Measurements from ENCODE around the gene PRKCH. TPM values are rescaled to one million over a fixed set of nuclear protein-coding genes. Genes with fewer than 3 reads are reported as not detected.

Gene PRKCH
- total RNA-seq, 1 donor from 2014 or later: 20.2 TPM

GRCh38 chr14:61573748-61574513 lies 252.6 kb downstream of the PRKCH start:
- no peak for DNase-seq (ENCODE audit: low spot score in 2 of 2)
- Histone ChIP-seq H3K4me1 (peaks cover 0 to 6% of the 10 kb centered on the region in 2 donors), H3K9me3 (no peaks in the 10 kb centered on the region), H3K27me3 (no peaks in the 10 kb centered on the region), H3K4me3 (no peak overlapping the region), H3K36me3 (no peaks in the 10 kb centered on the region), H3K27ac (peak overlapping the region in 1 of 2 donors; percentile 12)
- intact Hi-C loops (cut with DNase I): no loop called here
- TF ChIP-seq CTCF (IDR thresholded peaks at IDR 0.05): no peak

GRCh38 chr14:61574514-61574807 lies 253.1 kb downstream of the PRKCH start:
- no peak overlapping the region for H3K4me3 ChIP-seq
- no peak overlapping the region for H3K27ac ChIP-seq
- no peaks in the 10 kb centered on the region for H3K9me3 ChIP-seq
- intact Hi-C loops (cut with DNase I): no loop called here
- no peaks in the 10 kb centered on the region for H3K36me3 ChIP-seq
- no peak for TF ChIP-seq CTCF (IDR thresholded peaks at IDR 0.05)
- H3K4me1 ChIP-seq: peaks cover 0 to 2% of the 10 kb centered on the region in 2 donors
- no peaks in the 10 kb centered on the region for H3K27me3 ChIP-seq
- DNase-seq (ENCODE audit: low spot score in 2 of 2): no peak

- no peak for TF ChIP-seq CTCF (IDR thresholded peaks at IDR 0.05)
Observed at GRCh38 chr14:61575126-61575525, 253.7 kb downstream of the PRKCH start.

GRCh38 chr14:61575551-61576150 lies 254.3 kb downstream of the PRKCH start:
- no peak for DNase-seq (ENCODE audit: low spot score in 2 of 2)
- no peak for TF ChIP-seq CTCF (IDR thresholded peaks at IDR 0.05)
- Histone ChIP-seq H3K36me3 (no peaks in the 10 kb centered on the region), H3K4me3 (no peak overlapping the region), H3K4me1 (no peaks in the 10 kb centered on the region), H3K27me3 (no peaks in the 10 kb centered on the region), H3K9me3 (no peaks in the 10 kb centered on the region), H3K27ac (no peak overlapping the region)
- intact Hi-C loops (cut with DNase I): no loop called here

More at GRCh38 chr14:61575126-61575525, 253.7 kb downstream of the PRKCH start:
- no peak for DNase-seq (ENCODE audit: low spot score in 2 of 2)
- Histone ChIP-seq H3K27ac (no peak overlapping the region), H3K4me3 (no peak overlapping the region), H3K27me3 (no peaks in the 10 kb centered on the region), H3K4me1 (no peaks in the 10 kb centered on the region), H3K9me3 (no peaks in the 10 kb centered on the region), H3K36me3 (no peaks in the 10 kb centered on the region)
- intact Hi-C loops (cut with DNase I): no loop called here

- H3K27ac ChIP-seq: no peak overlapping the region
- H3K4me1 ChIP-seq: no peaks in the 10 kb centered on the region
- no peak for TF ChIP-seq CTCF (IDR thresholded peaks at IDR 0.05)
- intact Hi-C loops (cut with DNase I): no loop called here
- DNase-seq (ENCODE audit: low spot score in 2 of 2): no peak
- H3K27me3 ChIP-seq: no peaks in the 10 kb centered on the region
- no peak overlapping the region for H3K4me3 ChIP-seq
- no peaks in the 10 kb centered on the region for H3K9me3 ChIP-seq
- no peaks in the 10 kb centered on the region for H3K36me3 ChIP-seq
Observed at GRCh38 chr14:61577506-61577931, 256.1 kb downstream of the PRKCH start.

Data from ascending aorta (tissue), 2 donors.